ENCODE measurements around the gene RAB12.

RAB12 gene

GRCh38 chr18:8685914-8686216 lies 76.6 kb downstream of the RAB12 start:
- DNase-seq: no peak

DNA sequence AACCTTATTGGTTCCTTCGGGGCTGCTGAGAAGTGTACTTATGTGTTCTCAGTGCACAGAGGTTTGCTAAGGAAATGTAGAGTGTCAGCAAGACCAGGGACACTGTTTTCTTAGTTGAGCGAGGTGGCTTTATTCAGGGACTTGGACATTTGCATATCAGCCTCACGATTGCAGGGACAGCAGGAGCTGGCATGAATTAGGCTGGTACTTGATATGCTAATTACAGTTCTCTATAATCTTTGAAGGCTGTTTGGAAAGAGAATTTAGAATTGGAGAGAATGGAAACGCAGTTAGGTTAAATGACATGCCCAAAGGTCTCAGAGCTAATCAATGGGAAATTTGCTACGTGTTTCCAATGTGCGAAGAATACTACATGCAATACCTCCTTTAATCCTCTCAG lies 77.4 kb downstream of the RAB12 start:
- no peak for DNase-seq

GRCh38 chr18:8688216-8688800 lies 79.1 kb downstream of the RAB12 start:
- DNase-seq: no peak

- no peak for DNase-seq
Measured at GRCh38 chr18:8688816-8689215, 79.6 kb downstream of the RAB12 start.

Measured in SW 1271 (cell line).